ENCODE results near the gene SPTBN4. TPM values are rescaled to one million over a fixed set of nuclear protein-coding genes. Genes with fewer than 3 reads are reported as not detected.

The SPTBN4 gene
- total RNA-seq, 3 donors from 2014 or later = 1.3 to 1.6 (median 1.6) TPM

GRCh38 chr19:40604171-40604646 lies 137.4 kb downstream of the SPTBN4 start:
- H3K4me3 ChIP-seq = peak overlapping the region; percentile 48 to 70 (median 59)
- no peaks in the 10 kb centered on the region for H3K36me3 ChIP-seq
- peaks cover 15 to 17% of the 10 kb centered on the region in 2 donors for H3K4me1 ChIP-seq
- H3K27ac ChIP-seq = peak overlapping the region; percentile 89
- H3K9me3 ChIP-seq = no peaks in the 10 kb centered on the region
- TF ChIP-seq POLR2A (IDR thresholded peaks at IDR 0.05) (no peak), CTCF (IDR thresholded peaks at IDR 0.05) (no peak), POLR2AphosphoS5 (IDR thresholded peaks at IDR 0.05) (no peak)
- intact Hi-C loops (cut with DNase I; ENCODE audit: low total_unique reads) = no loop called here
- peaks cover 0 to 2% of the 10 kb centered on the region in 2 donors for H3K27me3 ChIP-seq
- DNase-seq (ENCODE audit: low spot score in 2 of 2) = no peak

GRCh38 chr19:40604647-40605215 lies 137.9 kb downstream of the SPTBN4 start:
- H3K36me3 ChIP-seq = no peaks in the 10 kb centered on the region
- TF ChIP-seq CTCF (IDR thresholded peaks at IDR 0.05) = no peak
- no peak for DNase-seq (ENCODE audit: low spot score in 2 of 2)
- peak overlapping the region; percentile 86 to 89 for H3K27ac ChIP-seq
- no peaks in the 10 kb centered on the region for H3K9me3 ChIP-seq
- H3K4me3 ChIP-seq = peak overlapping the region; percentile 38 to 70 (median 59)
- peaks cover 15 to 17% of the 10 kb centered on the region in 2 donors for H3K4me1 ChIP-seq
- intact Hi-C loops (cut with DNase I; ENCODE audit: low total_unique reads) = no loop called here
- no peaks in the 10 kb centered on the region for H3K27me3 ChIP-seq

- Histone ChIP-seq H3K36me3 (no peaks in the 10 kb centered on the region), H3K27me3 (no peaks in the 10 kb centered on the region), H3K4me1 (peaks cover 15 to 17% of the 10 kb centered on the region in 2 donors), H3K4me3 (peak overlapping the region; percentile 38 to 70 (median 59)), H3K27ac (peak overlapping the region; percentile 86 to 89), H3K9me3 (no peaks in the 10 kb centered on the region)
- TF ChIP-seq POLR2A (IDR thresholded peaks at IDR 0.05) (peak; percentile 19), CTCF (IDR thresholded peaks at IDR 0.05) (no peak), POLR2AphosphoS5 (IDR thresholded peaks at IDR 0.05) (peak in 2 of 3 donors; percentile 27 to 36)
- intact Hi-C loops (cut with DNase I; ENCODE audit: low total_unique reads) = no loop called here
- peak; percentile 82 to 83 for DNase-seq (ENCODE audit: low spot score in 2 of 2)
These were observed 138.6 kb downstream of the SPTBN4 start for GRCh38 chr19:40605216-40605971.

- DNase-seq (ENCODE audit: low spot score in 2 of 2) = no peak
- no peaks in the 10 kb centered on the region for H3K36me3 ChIP-seq
- peaks cover 8 to 11% of the 10 kb centered on the region in 2 donors for H3K4me1 ChIP-seq
- intact Hi-C loops (cut with DNase I; ENCODE audit: low total_unique reads) = no loop called here
- H3K27ac ChIP-seq = peak overlapping the region; percentile 13 to 50
- no peaks in the 10 kb centered on the region for H3K27me3 ChIP-seq
- H3K9me3 ChIP-seq = no peaks in the 10 kb centered on the region
- no peak for TF ChIP-seq POLR2A (IDR thresholded peaks at IDR 0.05)
- TF ChIP-seq POLR2AphosphoS5 (IDR thresholded peaks at IDR 0.05) = peak in 2 of 3 donors; percentile 26 to 32
- no peak for TF ChIP-seq CTCF (IDR thresholded peaks at IDR 0.05)
- H3K4me3 ChIP-seq = no peak overlapping the region
These were observed 140.8 kb downstream of the SPTBN4 start for GRCh38 chr19:40607311-40608239.
